GM23248 (cell line): ENCODE measurements around the gene MED10.

Experiments
- EZH2 ChIP-seq: fragments of 200-600 bp; sonication (generic); IDR thresholded peaks from 2 replicates; pipeline ENCODE4 v1.6.1; 2018; ENCODE audit warnings: antibody characterized with exemption, mild to moderate bottlenecking; ENCODE audit not compliant: insufficient read depth, poor library complexity, severe bottlenecking
- EZH2phosphoT487 ChIP-seq: fragments of 200-600 bp; sonication (generic); IDR thresholded peaks from 2 replicates; pipeline ENCODE4 v1.6.1; 2018; ENCODE audit warnings: antibody characterized with exemption, moderate library complexity, mild to moderate bottlenecking, low read depth; ENCODE audit not compliant: insufficient read depth

DNA sequence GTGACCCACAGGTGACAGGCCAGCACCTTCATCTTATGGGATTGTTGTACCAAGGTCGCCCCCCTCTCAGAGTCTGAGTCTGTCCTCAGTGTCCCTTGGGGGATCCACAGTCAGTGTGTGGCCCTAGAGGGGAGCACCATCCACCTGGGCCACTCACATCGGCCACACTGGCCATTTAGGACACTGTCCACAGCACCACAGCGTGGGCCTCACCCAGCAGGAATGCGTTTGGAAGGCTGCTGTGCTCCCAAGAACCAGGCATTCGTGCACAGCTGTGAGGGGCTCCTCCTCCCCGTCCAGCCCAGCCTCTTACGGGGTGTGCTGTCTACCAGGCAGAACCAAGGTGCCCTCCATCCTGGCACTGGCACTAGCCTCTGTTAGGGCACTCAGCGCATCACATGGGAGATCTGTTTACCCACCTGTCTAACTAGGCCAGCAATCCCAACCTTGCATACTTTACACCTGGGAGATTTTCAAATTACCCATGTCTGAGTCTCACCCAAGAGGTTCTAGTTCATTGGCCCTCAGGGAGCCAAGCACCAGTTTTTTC, 45.8 kb upstream of the MED10 start:
- no peak for TF ChIP-seq EZH2
- no peak for TF ChIP-seq EZH2phosphoT487
